HFF-Myc (cell line): ENCODE measurements around the gene IFNA16.
"Not testable (repeated sequence)": the region's sequence is repeated elsewhere in the genome, so short reads cannot be mapped to it uniquely, and the experiment has no call there.

Experiments used
- DNase-seq: peaks from one replicate; pipeline ENCODE4 v3.0.0-alpha.2; 2011; ENCODE audit warnings: low read depth; ENCODE audit errors: extremely low read depth
- H3K4me3 ChIP-seq: replicated peaks from 2 replicates; pipeline ENCODE4 v1.5.1; 2011; ENCODE audit warnings: low read depth, mild to moderate bottlenecking, control low read depth, low read length
- TF ChIP-seq, protein P1 (sequence below): IDR thresholded peaks from 2 replicates; pipeline ENCODE4 v1.5.1; 2012; ENCODE audit warnings: mild to moderate bottlenecking, low read depth, low read length, control low read depth; ENCODE audit errors: missing control alignments

IFNA16 gene

DNA sequence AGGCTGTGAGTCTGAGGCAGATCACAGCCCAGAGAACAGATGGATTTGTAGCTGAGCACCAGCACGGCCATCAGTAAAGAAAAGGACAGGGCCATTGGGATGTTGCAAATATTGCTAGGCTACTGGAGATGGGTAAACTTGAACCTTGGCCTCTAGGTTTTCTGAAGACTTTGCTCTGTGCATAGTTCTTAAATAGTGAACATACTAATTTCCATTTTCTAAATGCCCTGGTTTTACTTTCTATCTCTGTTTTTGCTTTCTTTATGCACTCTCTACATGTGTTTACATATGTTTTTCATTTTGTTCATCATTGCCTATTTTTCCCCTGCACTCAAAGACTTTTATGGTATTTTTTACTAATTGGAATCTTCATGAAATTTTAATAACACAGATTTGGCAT lies at the start of gene IFNA16:
IFNA16 (minus strand) TSS at position 101 of the 400 bp plus-strand sequence; CDS start at position 95, 6 bp downstream.
- not testable (repeated sequence) for H3K4me3 ChIP-seq, DNase-seq

DNA sequence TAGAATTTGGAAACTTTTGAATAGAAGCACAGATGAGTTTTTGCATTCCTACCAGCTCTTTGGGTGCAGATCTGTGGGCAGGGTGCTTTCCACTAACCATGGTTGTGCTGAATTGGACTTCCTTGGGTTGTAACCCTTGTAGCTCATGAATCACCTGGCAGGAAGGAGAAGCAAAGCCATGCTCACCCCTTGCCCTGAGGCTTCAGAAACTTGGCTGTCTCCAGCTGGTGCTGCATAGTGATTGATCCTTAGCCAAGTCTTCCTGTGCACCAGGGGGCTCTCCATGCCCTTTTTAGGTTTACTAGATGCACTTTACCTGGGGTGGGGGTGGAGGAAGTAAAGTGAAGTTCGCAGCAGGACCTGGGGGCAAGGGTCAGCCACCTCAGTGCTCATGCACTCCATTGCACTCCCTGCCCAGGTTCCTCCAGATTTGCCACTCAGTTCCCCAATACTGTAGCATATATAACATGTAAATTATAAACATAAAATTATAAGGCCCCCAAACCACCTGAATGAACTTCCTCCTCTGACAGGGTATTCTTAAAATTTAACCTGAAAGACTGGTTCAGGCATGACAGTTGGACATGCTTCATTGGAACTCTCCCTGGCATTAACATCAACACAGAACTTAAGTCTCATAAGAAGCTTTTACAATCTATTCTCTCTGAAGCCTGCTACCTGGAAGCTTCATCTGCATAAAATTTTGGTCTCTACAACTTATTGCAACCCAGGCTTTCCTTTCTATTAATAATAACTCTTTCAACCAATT lies 48.5 kb upstream of the IFNA16 start:
- no peak overlapping the region for H3K4me3 ChIP-seq
- TF ChIP-seq, protein P1, sequence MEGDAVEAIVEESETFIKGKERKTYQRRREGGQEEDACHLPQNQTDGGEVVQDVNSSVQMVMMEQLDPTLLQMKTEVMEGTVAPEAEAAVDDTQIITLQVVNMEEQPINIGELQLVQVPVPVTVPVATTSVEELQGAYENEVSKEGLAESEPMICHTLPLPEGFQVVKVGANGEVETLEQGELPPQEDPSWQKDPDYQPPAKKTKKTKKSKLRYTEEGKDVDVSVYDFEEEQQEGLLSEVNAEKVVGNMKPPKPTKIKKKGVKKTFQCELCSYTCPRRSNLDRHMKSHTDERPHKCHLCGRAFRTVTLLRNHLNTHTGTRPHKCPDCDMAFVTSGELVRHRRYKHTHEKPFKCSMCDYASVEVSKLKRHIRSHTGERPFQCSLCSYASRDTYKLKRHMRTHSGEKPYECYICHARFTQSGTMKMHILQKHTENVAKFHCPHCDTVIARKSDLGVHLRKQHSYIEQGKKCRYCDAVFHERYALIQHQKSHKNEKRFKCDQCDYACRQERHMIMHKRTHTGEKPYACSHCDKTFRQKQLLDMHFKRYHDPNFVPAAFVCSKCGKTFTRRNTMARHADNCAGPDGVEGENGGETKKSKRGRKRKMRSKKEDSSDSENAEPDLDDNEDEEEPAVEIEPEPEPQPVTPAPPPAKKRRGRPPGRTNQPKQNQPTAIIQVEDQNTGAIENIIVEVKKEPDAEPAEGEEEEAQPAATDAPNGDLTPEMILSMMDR, result no peak
- no peak for DNase-seq

DNA sequence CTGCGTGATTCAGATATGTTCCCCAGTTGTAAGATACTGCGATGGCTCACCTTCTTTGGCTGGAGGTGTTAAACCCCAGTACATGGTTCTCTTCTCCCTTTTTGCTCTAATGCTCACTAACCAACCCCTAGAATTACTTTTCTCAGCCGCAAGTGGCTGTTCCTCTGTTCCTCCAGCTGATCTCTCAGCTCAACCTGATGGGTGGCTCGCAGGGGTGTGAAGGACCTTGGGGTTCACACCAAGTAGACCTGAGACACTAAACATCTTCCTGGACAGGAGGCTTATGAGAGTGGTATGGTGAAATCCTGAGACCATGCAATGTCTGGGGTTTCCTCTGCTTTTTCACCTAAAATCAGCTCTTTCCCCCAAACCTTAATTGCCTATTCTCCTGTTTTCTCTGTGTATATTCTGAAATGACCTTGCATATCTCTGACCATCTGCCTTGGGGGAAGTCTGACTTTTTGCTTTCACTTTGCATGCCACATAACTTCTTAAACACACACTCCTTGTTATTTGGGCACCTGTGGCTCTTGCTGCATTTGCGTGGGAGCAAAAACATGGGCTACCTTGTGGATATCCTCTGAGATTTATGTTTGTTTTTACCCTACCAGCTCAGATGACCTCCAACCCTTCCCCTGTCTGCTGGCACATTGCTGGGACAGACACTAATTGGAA lies 38.6 kb upstream of the IFNA16 start:
- no peak for DNase-seq
- TF ChIP-seq, protein P1, result no peak
- no peak overlapping the region for H3K4me3 ChIP-seq

DNA sequence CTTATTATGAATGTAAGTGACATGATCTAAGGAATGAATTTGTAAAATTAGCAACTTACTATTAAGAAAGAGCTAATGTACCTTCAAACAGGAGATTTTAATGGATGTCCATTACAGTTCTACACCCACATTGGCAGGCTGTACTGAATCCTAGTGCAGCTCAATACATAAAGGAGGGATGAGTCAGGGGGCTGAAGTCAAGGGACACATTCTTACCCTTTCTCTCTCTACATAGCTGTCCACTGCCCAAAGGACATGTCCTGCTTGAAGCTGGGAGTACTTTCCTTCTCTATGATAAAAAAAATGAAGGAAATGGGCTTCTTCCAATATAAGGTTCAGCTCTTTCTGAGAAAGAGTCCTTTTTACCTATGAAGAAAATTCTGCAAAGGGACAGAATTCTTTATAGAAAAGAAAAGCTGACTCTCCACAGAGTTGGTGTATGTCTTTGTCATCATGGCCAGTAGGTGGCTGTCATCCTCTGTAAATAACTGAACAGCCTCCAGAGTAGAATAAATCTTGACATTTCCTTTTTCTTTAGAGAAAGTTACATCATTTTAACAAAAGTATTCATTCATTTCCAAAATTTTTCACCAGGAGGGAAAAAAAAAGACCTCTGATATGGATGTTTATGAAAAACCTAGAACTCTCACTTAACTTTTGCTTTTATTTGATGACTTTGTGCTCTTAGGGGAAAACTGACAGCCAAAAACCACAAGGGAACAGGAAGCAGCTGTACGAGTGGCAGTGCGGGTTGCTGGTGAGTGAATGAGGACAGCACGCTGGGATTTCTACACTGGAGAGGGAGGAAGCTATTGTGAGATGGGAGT lies 35.8 kb upstream of the IFNA16 start:
- H3K4me3 ChIP-seq, result no peak overlapping the region
- TF ChIP-seq, protein P1, result peak; percentile 36
- DNase-seq, result no peak

DNA sequence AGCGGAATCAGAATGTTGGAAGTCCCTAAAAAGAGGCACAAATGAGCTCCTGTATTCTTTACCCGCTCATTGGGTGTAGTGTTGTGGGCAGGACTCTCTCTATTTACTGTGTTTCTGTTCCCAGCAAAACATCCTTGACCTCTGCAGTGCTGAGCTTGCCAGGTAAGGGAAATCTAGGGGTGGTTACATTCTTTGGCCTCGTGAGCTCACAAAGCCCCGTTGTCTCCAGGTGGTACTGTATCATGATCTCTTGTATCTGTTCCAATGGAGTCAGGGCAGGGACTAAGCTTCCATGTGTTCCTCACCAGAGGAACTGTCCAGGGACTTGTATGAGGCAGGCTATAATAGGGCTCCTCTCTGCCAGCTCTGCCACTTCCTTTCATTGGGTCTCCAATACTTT lies 34.5 kb upstream of the IFNA16 start:
- H3K4me3 ChIP-seq, result no peak overlapping the region
- TF ChIP-seq, protein P1, result no peak
- DNase-seq, result no peak

DNA sequence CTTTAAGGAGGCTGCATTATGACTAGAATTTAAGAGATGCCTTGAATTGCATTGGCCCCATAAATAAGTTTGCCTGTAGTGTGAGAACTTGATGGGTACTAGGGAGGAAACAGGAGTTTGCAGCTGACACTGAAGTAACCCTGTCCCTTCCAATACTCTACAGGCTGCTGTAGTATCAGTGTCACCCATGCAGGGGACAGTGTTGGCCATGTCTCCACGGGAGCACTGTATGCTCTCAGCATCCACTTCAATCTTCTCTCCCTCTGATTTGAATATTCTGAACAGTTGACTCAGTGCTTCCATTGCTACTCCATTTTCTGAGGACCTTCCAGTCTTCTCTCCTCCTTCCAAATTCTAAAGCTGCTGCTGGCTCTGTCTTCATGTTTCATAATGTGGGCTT lies 34.1 kb upstream of the IFNA16 start:
- DNase-seq, result no peak

More for the DNA sequence above, 34.1 kb upstream of the IFNA16 start:
- no peak overlapping the region for H3K4me3 ChIP-seq
- TF ChIP-seq, protein P1, result no peak
